ENCODE data around the gene ACO2.
"Not testable (repeated sequence)": the region's sequence is repeated elsewhere in the genome, so short reads cannot be mapped to it uniquely, and the experiment has no call there.

The ACO2 gene

DNA sequence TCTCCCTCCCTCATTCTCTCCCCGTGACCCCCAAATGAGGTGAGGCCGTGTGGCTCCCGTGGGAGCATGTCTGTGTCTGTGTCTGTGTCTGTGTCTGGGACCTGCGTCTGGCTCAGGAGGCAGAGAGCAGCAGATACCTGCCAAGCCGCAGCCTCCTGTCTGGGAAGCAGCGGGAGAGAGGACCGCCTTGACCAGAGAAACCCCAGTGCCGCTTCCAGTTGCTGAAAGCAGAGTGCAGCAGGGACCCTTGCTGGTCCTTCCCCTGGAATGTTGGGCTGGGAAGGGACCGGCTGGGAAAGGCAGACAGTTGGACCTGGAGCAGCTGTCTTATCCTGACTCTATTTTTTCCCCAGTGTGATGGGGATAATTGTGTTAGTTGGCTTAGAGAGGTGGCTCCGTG is 92.4 kb downstream of the ACO2 start:
- FAIRE-seq: no peak
- no peak for DNase-seq (ENCODE audit: insufficient read length, low spot score)

DNA sequence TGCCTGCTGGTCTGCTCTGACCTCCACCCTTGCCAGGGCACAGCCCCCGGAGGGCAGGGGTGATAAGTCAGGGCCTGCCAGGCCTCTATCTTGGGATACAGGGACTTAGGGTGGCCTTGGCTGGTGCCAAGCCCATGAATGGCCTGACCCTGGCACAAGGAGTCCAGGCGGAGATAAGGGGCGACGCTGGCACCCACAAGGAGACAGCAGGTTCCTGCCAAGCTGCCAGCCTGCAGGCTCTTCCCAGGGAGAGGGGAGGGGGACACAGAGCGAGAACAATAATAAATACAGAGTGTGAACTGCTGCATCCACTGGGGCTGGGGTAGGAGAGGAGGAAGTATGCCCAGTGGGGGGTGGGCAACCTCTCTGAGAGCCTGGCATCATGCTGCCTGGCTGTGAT is 92.9 kb downstream of the ACO2 start:
- no peak for DNase-seq (ENCODE audit: insufficient read length, low spot score)
- no peak for FAIRE-seq

DNA sequence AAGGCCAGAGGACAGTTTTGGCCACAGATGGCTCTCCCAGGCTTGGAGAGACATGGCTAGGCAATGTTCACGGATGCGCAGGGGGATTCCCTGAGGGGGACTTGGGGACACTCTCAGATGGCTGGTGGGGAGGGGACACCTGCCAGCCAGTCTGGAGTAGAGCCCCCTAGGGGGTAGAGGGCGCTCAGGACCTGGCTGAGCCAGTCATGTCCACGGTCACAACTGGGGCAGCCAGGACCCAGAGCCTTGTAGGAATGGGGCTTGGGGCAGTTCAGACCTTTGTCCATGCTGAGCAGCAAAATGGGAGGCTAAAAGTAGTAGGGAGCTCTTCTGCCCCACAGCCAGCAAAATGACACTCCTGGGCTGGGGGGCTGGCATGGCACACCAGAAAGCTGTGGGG is 93.5 kb downstream of the ACO2 start:
- no peak for FAIRE-seq
- DNase-seq (ENCODE audit: insufficient read length, low spot score): no peak

DNA sequence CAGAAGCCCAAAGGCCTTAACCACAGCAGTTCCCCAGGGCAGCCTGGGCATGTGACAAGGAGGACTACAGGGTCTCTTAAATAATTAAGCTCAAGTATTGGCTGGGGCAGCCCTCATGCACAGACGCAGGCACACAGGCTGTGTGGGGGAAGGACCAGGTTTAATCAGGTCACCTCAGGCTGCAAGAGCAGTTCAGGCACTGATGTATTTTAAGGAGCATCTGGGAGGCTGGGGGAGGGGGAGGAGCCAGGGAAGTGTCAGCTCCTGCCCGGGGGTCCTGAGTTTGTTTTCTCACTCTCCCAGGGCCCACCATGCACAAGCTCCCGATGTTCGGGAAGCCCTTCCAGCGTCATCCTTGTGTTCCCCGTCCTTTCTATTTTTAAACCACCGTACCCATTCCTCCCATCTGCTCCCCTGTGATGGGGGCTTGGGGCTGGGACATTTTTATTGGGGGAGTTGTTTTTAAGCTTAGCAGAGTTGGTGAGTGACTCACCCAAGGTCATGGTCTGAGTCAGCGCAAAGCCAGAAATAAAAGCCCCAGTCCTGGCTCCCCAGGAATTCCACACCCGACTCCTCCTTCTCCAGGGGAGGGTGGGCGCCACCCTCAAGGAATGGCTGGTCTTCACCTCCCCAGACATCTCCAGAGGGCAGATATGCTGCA is 94.3 kb downstream of the ACO2 start:
- FAIRE-seq: no peak
- DNase-seq (ENCODE audit: insufficient read length, low spot score): peak; percentile 76

DNA sequence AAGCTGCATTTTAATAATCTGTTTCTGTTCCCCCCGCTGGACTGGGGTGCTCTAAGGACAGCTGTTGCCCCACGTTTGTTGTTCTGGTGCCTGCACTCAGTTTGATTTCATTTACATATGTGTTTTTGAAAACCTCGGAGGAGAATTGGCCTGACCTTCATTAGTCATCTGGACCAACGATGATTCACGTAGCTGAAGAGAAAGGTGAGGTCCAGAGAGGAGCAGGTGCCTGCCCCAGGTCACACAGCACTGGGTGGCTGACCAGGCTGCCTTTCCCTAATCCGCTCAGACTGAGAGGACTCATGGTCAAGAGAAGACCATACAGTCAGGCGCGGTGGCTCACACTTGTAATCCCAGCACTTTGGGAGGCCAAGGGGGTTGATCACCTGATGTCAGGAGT is 95.6 kb downstream of the ACO2 start:
- no peak for DNase-seq (ENCODE audit: insufficient read length, low spot score)
- FAIRE-seq: peak; percentile 20

DNA sequence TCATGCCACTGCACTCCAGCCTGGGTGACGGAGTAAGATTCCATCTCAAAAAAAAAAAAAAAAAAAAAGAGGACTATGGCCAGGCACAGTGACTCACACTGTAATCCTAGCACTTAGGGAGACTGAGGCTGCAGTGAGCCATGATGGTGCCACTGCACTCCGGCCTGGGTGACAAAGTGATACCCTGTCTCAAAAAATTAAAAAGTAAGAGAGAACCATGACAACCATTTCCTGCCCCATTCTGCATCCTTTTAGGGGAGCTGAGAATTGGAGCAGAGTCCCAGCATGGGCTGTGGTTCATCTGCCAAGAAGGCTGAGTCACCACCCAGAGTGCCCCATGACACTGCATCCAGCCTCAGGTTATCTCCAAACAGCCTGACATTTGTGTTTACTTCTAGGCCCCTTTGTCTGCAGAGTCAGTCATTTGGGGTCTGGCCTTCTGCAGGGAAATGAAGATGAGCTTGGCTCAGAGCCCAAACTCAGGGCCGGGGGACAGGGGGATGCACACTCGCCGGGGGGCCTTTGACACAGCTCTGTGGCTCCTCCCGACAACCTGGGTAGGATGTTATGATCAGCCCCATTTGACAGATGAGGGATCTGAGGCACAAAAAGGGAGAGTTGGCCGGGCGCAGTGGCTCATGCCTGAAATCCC is 96.6 kb downstream of the ACO2 start:
- FAIRE-seq: peak; percentile 23
- DNase-seq (ENCODE audit: insufficient read length, low spot score): peak; percentile 79

DNA sequence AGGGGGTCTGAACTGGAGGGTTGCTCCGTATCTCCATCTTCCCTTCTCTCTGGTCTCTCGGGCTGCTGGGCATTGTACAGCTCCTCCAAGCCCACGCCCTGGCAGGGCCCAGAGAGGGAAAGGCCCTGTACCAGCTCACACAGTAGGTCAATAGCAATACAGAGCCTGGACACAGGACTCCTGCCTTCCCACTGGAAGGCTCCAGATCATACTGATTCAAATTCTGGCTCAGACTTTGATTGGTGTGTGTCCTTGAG is 98.5 kb downstream of the ACO2 start:
- no peak for FAIRE-seq
- no peak for DNase-seq (ENCODE audit: insufficient read length, low spot score)

DNA sequence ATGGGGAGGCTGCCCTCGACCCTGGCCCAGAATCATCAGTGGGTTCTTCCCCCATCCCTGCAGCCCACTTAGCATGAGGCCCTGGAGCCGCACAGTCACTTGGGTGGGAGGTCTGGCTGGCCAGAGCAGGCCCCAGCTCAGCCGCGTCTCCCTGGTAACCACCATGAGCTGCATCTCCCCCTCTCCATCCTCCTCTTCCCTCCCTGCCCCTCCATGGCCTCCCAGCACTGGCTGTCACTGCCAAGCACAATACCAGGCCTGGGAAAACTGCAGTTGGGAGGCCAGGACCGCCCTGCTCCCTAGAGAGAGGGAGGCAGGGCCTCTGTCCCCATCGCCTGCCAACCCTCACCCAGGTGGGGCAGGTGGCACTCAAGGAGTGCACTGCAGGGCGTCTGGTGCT is 99.9 kb downstream of the ACO2 start:
- no peak for FAIRE-seq
- no peak for DNase-seq (ENCODE audit: insufficient read length, low spot score)

DNA sequence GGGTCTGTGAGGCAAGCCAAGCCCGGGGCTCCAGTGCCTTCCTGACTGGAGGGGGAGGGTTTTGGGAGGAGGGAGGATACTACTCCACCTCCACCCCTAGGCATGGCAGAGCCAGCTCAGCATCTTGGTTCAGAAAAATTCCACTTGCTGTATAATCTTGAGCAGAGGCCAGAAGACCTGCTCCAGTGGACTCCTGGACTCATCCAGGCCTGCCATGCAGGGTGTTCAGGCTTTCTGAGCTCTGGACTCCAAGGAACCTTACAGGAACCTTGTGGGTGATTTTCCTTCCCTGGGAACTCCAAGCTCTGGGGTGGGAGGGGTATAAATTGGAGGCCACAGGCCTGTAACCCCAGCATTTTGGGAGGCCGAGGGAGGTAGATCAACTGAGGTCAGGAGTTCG is 101.3 kb downstream of the ACO2 start:
- FAIRE-seq (no peak), DNase-seq (ENCODE audit: insufficient read length, low spot score) (no peak)

DNA sequence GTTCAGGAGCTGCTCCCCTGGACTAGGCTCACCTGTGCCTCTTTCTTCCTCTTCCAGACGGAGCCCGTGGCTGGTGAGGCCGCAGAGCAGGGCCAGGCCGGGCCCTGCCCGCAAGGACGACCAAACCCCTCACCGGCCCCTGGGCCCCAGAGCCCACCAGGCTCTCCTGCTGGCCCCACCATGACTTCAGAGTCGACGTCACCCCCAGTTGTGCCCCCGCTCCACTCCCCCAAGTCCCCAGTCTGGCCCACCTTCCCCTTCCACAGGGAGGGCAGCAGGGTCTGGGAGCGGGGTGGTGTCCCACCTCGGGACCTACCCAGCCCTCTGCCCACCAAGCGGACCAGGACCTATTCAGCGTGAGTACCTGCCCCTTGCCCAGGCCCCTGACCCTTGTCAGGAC is 102.9 kb downstream of the ACO2 start:
- no peak for FAIRE-seq
- DNase-seq (ENCODE audit: insufficient read length, low spot score): no peak

DNA sequence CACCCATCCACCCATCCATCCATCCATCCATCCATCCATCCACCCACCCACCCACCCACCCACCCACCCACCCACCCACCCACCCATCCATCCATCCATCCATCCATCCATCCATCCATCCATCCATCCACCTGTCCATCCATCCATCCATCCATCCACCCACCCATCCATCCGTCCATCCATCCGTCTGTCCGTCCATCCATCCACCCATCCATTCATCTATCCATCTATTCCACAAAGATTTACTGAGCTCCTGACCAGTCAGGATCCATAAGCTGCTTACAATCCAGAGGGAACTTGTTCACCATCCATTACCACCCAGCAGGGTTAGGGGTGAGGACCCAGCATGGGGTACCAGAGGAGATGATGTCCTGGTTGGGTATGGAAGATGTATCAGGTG is 103.4 kb downstream of the ACO2 start:
- not testable (repeated sequence) for FAIRE-seq; DNase-seq (ENCODE audit: insufficient read length, low spot score)

DNA sequence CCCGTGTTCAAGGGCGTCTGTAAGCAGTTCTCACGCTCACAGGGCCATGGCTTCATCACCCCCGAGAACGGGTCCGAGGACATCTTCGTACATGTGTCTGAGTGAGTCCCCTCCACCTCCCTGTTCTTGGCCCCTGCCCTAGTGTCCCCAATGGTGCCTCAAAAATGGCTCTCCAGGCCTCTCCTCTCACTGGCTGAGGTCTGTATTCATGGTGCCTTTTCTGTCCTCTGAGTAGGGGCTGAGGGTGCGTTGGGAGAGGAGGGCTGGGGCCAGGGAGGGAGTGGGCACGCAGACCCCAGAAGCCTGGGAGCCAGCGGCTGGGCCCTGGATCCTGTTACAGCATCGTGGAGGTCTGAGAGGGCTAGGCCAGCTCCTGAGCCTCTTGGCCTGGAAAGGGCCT is 104.8 kb downstream of the ACO2 start:
- DNase-seq (ENCODE audit: insufficient read length, low spot score) (no peak), FAIRE-seq (no peak)

DNA sequence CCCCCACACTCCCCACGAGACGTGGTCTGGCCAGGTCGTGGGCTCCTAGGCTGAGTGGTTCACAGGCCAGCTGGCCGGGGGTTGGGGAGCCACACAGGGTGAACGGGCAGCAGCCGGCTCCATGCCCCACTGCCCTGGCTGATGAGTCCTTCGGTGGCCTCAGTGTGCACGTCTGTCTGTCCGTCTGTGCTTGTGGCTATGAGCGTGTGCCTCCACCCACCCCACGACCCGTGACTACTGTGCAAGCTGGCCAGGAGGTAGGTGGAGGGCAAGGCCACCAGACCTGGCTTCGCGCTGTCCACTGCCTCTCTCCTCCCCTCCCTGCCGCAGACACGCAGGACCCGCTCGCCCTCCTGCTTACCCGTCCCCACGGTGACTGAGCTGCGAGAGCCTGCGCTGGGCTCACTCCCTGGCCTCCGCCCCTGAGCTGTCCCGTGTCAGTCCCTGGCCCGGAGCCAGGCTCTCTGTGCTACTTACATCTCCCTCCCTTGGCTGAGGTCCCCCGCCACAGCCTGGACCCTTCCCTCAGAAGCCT is 106.0 kb downstream of the ACO2 start:
- FAIRE-seq: no peak

DNA sequence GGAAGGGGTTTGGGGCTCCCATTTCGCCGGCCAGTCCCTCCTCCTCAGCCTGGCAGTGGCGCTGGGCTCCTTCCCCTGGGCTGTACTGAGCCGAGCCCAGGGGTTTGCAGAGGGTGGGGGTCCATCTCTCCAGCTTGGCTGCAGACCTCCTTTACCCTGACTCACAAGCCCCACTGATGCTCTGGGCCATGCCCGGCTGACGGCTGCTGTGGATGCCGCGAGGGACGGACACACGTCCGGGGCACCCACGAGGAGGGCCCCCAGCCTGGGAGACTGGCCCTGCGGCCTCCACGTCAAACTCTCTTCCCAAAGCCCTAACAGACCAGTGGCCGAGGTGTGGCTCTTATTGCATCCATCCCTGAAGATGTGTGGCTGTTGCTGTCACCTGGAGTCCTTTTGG is 106.6 kb downstream of the ACO2 start:
- DNase-seq (ENCODE audit: insufficient read length, low spot score): no peak
- no peak for FAIRE-seq

More for the DNA sequence above, 106.0 kb downstream of the ACO2 start:
- DNase-seq (ENCODE audit: insufficient read length, low spot score): no peak

DNA sequence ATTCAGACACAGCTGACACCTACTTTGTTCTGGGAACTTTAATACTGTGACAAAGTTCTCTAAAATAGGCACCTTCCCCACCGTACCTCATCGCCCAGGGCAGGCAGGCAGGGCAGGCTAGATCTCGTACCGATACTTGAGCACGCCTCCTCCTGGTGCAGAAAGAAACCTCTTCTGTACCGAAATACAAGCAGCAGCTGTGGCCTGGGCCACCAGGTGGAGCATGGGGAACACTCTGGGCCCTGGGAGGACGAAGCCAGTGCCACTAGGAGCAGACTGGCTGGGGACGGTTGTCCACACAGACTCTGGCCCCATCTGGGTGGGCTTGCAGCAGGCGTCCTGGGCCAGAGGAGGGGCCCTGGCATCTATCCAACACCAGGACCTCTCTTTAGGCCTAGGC is 108.0 kb downstream of the ACO2 start:
- DNase-seq (ENCODE audit: insufficient read length, low spot score) (peak; percentile 47), FAIRE-seq (no peak)

DNA sequence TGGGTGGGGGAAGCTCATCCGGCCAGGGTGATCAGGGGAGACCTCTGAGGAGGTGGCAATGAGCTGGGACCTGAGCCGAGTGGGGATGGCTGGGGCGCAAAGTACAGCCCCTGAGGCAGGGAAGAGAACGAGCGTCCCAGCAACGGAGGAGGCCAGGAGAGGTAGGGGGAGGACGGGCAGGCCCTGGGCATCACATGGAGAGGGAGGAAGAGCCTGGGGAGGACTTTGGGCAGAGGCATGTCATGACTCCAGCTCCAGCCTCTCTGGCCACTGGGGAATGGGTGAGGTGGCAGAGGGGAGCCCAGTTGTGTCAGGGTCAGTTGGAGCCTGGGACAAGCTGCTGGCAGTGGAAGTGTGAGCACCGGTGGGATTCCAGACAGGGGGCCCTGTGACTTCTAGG is 109.2 kb downstream of the ACO2 start:
- DNase-seq (ENCODE audit: insufficient read length, low spot score): no peak

More for the DNA sequence above, 109.2 kb downstream of the ACO2 start:
- no peak for FAIRE-seq

All from HTR-8/SVneo (cell line).